ENCODE results near the gene SLN. TPM values are rescaled to one million over a fixed set of nuclear protein-coding genes. Genes with fewer than 3 reads are reported as not detected.

Gene SLN
- total RNA-seq, 2 experiments from 2014 or later: not detected

- ChIA-PET CTCF (no interaction called here), POLR2A (no interaction called here)
These were observed 52.5 kb downstream of the SLN start for GRCh38 chr11:107659310-107659709.

Other genes with a start within 250 kb of the SLN start
- 10 to 100 TPM; 19.4 to 19.9 TPM for gene ALKBH8, start 146.3 kb downstream of the SLN start, total RNA-seq
- gene ELMOD1, start 120.9 kb downstream of the SLN start, total RNA-seq: under 1 TPM in 1 of 2 experiments, not detected in 1; 0.13 TPM
- gene SLC35F2, start 146.7 kb upstream of the SLN start, total RNA-seq: 10 to 100 TPM; 34.5 to 35.5 TPM
- gene RAB39A, start 216.4 kb upstream of the SLN start, total RNA-seq: under 1 TPM; 0.21 to 0.23 TPM

Measured in activated CD8-positive, alpha-beta memory T cell treated with anti-CD3 and anti-CD28 coated beads for 36 hours (primary cell).